Measurements from ENCODE around the gene IL12A. TPM values are rescaled to one million over a fixed set of nuclear protein-coding genes. Genes with fewer than 3 reads are reported as not detected.

Gene IL12A
- total RNA-seq, 1 donor from 2014 or later, result 2.3 TPM

DNA sequence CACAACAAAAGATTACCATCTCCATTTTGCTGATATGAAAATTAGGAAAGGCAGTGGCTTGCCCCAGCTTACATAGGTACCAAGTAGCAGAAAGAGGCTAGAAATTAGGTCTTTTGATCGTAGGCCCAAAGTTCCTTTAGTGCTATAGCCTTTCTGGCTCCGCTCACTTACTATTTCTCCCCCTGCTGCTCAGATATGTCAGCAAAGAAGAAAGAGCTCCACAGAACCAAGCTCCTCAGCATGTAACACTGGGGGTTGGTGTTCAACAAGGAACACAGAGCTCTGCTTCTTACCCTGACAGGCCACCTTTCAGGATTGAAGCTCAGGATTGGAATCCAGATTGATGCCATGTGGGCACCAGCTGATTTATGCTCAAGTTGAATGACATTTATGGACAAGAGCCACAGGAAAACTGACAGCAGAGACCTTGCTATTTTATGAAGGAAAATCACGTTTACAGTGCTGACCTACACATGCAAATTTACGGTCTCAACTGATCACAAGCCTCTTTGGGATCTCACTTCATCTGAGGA is 6.1 kb upstream of the IL12A start:
- Histone ChIP-seq H3K36me3 (ENCODE audit: control insufficient read depth, insufficient read depth, low read length) (no peaks in the 10 kb centered on the region), H3K4me3 (ENCODE audit: low read depth, low read length) (no peak overlapping the region), H3K27me3 (ENCODE audit: control insufficient read depth, insufficient read depth, low read length) (no peaks in the 10 kb centered on the region)
- DNase-seq (ENCODE audit: low read depth), result no peak
- TF ChIP-seq, protein P1, sequence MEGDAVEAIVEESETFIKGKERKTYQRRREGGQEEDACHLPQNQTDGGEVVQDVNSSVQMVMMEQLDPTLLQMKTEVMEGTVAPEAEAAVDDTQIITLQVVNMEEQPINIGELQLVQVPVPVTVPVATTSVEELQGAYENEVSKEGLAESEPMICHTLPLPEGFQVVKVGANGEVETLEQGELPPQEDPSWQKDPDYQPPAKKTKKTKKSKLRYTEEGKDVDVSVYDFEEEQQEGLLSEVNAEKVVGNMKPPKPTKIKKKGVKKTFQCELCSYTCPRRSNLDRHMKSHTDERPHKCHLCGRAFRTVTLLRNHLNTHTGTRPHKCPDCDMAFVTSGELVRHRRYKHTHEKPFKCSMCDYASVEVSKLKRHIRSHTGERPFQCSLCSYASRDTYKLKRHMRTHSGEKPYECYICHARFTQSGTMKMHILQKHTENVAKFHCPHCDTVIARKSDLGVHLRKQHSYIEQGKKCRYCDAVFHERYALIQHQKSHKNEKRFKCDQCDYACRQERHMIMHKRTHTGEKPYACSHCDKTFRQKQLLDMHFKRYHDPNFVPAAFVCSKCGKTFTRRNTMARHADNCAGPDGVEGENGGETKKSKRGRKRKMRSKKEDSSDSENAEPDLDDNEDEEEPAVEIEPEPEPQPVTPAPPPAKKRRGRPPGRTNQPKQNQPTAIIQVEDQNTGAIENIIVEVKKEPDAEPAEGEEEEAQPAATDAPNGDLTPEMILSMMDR (IDR thresholded peaks at IDR 0.05; ENCODE audit: insufficient read depth, low read length, poor library complexity, severe bottlenecking), result no peak

DNA sequence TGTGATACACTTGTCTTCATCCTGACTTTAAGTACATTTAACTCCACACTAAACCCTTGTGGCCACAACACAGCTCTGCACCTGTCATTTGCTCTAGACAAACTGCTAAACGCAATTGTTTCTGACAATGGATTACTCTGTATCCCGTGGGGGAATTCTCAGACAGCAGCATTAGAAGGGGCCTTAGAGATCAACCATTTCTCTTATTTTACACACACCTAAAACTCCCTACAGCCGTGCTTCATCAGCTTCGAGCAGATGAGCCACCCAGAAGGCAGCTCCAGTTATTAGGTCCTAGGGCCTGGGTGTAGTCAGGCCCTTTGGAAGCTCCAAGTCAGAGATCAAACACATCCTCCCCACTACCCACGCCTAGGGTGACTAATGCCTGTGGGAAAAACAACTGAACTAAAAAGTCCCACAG is 1.3 kb upstream of the IL12A start:
- Histone ChIP-seq H3K4me3 (ENCODE audit: low read depth, low read length) (no peak overlapping the region), H3K36me3 (ENCODE audit: control insufficient read depth, insufficient read depth, low read length) (no peaks in the 10 kb centered on the region), H3K27me3 (ENCODE audit: control insufficient read depth, insufficient read depth, low read length) (no peaks in the 10 kb centered on the region)
- peak; percentile 48 for DNase-seq (ENCODE audit: low read depth)
- TF ChIP-seq, protein P1 (IDR thresholded peaks at IDR 0.05; ENCODE audit: insufficient read depth, low read length, poor library complexity, severe bottlenecking), result peak; percentile 35

DNA sequence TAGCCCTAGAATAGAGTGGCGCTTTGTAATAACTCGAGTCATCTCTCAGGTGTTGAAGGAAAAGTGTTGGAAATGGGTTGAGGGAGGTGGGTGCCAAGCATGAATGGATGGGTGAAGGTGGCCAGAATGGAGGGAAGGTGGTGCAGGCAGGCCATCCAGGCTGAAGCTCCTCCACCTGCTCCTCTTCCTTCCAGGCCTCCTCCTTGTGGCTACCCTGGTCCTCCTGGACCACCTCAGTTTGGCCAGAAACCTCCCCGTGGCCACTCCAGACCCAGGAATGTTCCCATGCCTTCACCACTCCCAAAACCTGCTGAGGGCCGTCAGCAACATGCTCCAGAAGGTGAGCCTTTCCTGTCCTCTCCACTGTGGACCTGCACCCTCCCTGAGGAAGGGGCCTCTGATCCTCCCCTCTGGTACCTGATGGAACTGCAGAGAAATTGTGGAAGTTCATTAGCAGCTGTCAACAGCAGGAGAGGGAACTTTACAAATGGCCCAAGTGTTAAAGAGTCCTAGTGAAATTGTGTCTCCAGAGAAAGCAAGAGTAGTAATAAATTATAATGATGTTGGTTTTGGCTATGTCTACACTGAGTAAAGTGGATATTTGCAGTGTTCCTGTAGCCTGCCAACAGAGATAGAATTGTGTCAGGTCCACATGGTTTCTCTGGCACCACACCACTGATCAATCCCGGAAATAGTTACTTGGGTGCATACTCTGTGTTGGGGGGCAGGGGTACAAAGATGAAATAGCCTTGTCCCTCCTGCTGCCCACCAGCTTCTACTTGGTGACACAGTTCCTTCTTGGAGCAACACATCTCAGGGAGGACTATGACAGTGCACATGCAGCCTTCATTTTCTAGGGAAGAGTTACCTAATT is 1.6 kb downstream of the IL12A start:
- TF ChIP-seq, protein P1 (IDR thresholded peaks at IDR 0.05; ENCODE audit: insufficient read depth, low read length, poor library complexity, severe bottlenecking), result no peak
- H3K36me3 ChIP-seq (ENCODE audit: control insufficient read depth, insufficient read depth, low read length), result no peaks in the 10 kb centered on the region
- H3K27me3 ChIP-seq (ENCODE audit: control insufficient read depth, insufficient read depth, low read length), result no peaks in the 10 kb centered on the region
- no peak overlapping the region for H3K4me3 ChIP-seq (ENCODE audit: low read depth, low read length)
- no peak for DNase-seq (ENCODE audit: low read depth)

DNA sequence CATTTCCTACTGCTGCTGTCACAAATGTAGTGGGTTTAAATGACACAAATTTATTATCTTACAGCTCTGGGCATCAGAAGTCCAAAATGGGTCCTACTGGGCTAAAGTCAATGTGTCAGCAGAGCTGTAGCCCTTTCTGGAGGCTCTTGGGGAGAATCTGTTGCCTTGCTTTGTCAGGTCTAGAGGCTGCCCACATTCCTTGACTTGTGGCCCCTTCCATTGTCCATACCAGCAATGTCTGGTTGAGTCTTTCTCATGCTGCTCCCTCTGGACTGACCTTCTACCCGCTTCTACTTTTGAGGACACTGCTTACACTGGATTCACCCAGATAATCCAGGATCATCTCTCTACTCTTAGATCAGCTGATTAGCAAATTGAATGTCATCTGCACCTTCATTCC is 3.0 kb downstream of the IL12A start:
- no peak for DNase-seq (ENCODE audit: low read depth)
- Histone ChIP-seq H3K4me3 (ENCODE audit: low read depth, low read length) (no peak overlapping the region), H3K27me3 (ENCODE audit: control insufficient read depth, insufficient read depth, low read length) (no peaks in the 10 kb centered on the region), H3K36me3 (ENCODE audit: control insufficient read depth, insufficient read depth, low read length) (no peaks in the 10 kb centered on the region)
- TF ChIP-seq, protein P1 (IDR thresholded peaks at IDR 0.05; ENCODE audit: insufficient read depth, low read length, poor library complexity, severe bottlenecking), result no peak

DNA sequence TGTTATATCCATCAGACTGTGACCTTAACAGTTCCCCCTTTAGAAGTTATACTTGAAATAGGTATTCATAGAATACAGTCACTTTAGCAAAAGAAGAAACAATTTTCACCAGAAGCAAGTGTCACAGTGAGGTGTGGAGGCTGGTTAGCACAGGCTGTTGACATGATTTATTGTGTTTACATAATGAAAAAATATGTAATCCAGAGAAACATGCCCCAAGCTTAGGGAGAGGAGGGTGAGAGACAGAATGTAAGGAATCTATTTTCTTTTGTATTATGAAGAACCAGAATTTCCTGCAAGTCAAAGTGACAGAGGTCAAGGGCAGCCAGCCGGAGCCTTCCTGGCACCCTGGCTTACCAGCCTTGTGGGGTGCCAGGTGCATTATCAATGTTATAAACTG is 4.0 kb downstream of the IL12A start:
- H3K27me3 ChIP-seq (ENCODE audit: control insufficient read depth, insufficient read depth, low read length), result no peaks in the 10 kb centered on the region
- TF ChIP-seq, protein P1 (IDR thresholded peaks at IDR 0.05; ENCODE audit: insufficient read depth, low read length, poor library complexity, severe bottlenecking), result no peak
- no peak for DNase-seq (ENCODE audit: low read depth)
- H3K36me3 ChIP-seq (ENCODE audit: control insufficient read depth, insufficient read depth, low read length), result no peaks in the 10 kb centered on the region
- H3K4me3 ChIP-seq (ENCODE audit: low read depth, low read length), result no peak overlapping the region
